Measurements from ENCODE around the gene ATAD1. TPM values are rescaled to one million over a fixed set of nuclear protein-coding genes. Genes with fewer than 3 reads are reported as not detected.
A peak's percentile ranks its signal among the peaks of the same experiment; 100 is the strongest.

ATAD1 gene
- total RNA-seq, 2 donors from 2014 or later: 25.1 to 32.2 TPM

GRCh38 chr10:87767253-87767652, 50.8 kb downstream of the ATAD1 start:
- Mint-ChIP-seq H3K36me3 (ENCODE audit: low read depth) (peaks cover 7% of the 10 kb centered on the region), H3K27me3 (no peaks in the 10 kb centered on the region), H3K27ac (no peak overlapping the region), H3K4me3 (no peak overlapping the region), H3K4me1 (peaks cover 3% of the 10 kb centered on the region)
- no peak for DNase-seq
- no peak for ATAC-seq
- no peaks in the 10 kb centered on the region for H3K9me3 ChIP-seq (ENCODE audit: control insufficient read depth, low read length, poor library complexity, severe bottlenecking)

- no peaks in the 10 kb centered on the region for H3K27me3 Mint-ChIP-seq
- no peaks in the 10 kb centered on the region for H3K9me3 ChIP-seq (ENCODE audit: control insufficient read depth, low read length, poor library complexity, severe bottlenecking)
- peaks cover 4% of the 10 kb centered on the region for H3K4me1 Mint-ChIP-seq
- DNase-seq (no peak), ATAC-seq (no peak)
- H3K27ac Mint-ChIP-seq: no peak overlapping the region
- peaks cover 7% of the 10 kb centered on the region for H3K36me3 Mint-ChIP-seq (ENCODE audit: low read depth)
- no peak overlapping the region for H3K4me3 Mint-ChIP-seq
These were observed 52.2 kb downstream of the ATAD1 start for GRCh38 chr10:87765666-87766376.

- H3K36me3 Mint-ChIP-seq (ENCODE audit: low read depth): peaks cover 5% of the 10 kb centered on the region
- no peak for DNase-seq
- no peaks in the 10 kb centered on the region for H3K27me3 Mint-ChIP-seq
These were observed 53.7 kb downstream of the ATAD1 start for GRCh38 chr10:87764072-87764934.

DNA sequence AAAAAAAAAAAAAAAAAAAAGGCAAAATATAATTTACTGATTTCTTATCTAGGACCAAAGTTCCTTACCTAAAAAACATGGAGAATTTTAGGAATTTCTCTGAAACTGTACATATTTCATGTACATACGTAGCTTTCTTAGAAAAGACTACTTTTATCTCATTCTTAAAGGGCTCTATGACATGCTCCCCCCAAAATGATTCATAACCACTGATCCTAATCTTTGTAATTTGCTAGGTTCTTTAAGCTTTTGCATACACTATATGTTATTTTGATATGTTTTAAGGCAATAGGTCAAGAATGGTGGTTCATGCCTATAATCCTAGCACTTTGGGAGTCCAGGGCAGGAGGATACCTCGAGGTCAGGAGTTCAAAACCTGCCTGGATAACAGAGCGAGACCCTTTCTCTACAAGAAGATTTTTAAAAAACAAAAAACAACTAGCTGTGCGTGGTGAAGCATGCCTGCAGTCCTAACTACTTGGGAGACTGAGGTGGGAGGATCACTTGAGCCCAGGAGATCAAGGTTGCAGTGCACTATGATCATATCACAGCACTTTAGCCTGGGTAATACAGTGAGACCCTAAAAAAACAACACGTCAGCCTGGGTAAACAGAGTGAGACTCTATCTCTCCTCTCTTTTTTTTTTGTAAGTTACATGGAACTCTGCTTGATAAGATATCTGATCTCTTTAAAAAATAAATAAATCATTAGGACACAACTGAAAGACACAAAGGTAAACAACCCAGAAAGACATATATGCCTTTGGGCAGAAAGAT, 54.8 kb downstream of the ATAD1 start:
- Mint-ChIP-seq H3K4me3 (no peak overlapping the region), H3K27me3 (no peaks in the 10 kb centered on the region)

More at GRCh38 chr10:87764072-87764934, 53.7 kb downstream of the ATAD1 start:
- H3K27ac Mint-ChIP-seq: no peak overlapping the region
- no peaks in the 10 kb centered on the region for H3K9me3 ChIP-seq (ENCODE audit: control insufficient read depth, low read length, poor library complexity, severe bottlenecking)
- ATAC-seq: no peak
- no peak overlapping the region for H3K4me3 Mint-ChIP-seq
- peaks cover 6% of the 10 kb centered on the region for H3K4me1 Mint-ChIP-seq

DNA sequence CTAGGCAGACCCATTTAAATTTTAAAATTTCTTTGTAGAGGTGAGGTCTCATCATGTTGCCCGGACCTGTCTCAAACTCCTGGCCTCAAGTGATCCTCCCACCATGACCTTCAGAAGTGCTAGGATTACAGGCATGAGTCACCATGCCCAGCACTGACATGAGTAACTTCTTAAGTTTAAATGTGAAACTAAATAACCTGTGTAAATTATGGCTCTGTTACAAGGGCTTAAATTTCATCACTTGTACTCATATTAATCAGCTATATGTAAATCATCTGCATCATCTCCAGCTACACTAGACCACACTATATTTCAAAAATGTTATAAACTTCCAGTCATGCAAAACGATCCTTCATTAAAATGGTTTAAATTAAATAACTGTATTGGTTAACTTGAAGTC, 56.1 kb downstream of the ATAD1 start:
- H3K4me3 Mint-ChIP-seq: no peak overlapping the region
- H3K36me3 Mint-ChIP-seq (ENCODE audit: low read depth): peaks cover under 1% of the 10 kb centered on the region
- no peaks in the 10 kb centered on the region for H3K27me3 Mint-ChIP-seq
- peak overlapping the region; percentile 19 for H3K27ac Mint-ChIP-seq
- peaks cover 10% of the 10 kb centered on the region for H3K4me1 Mint-ChIP-seq
- no peaks in the 10 kb centered on the region for H3K9me3 ChIP-seq (ENCODE audit: control insufficient read depth, low read length, poor library complexity, severe bottlenecking)
- no peak for DNase-seq
- ATAC-seq: no peak

More for the DNA sequence above, 54.8 kb downstream of the ATAD1 start:
- Mint-ChIP-seq H3K36me3 (ENCODE audit: low read depth) (peaks cover 3% of the 10 kb centered on the region), H3K27ac (no peak overlapping the region), H3K4me1 (peaks cover 6% of the 10 kb centered on the region)
- DNase-seq (no peak), ATAC-seq (no peak)
- H3K9me3 ChIP-seq (ENCODE audit: control insufficient read depth, low read length, poor library complexity, severe bottlenecking): no peaks in the 10 kb centered on the region

DNA sequence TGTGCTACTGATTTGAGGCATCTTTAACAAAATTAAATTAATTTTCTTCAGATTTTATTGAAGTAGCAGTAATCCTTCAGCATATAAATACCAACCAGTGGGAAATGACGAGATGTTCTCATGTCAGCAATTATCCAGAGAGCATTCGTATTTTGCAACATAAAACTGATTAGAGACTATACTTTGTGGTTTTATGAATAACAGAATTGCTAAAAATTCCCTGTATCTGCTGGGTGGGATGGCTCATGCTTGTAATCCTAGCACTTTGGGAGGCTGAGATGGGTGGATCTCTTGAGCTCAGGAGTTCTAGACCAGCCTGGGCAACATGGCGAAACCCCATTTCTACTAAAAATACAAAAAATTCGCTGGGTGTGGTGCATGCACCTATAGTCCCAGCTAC, 56.9 kb downstream of the ATAD1 start:
- no peak overlapping the region for H3K27ac Mint-ChIP-seq
- no peak overlapping the region for H3K4me3 Mint-ChIP-seq
- no peaks in the 10 kb centered on the region for H3K36me3 Mint-ChIP-seq (ENCODE audit: low read depth)
- H3K27me3 Mint-ChIP-seq: no peaks in the 10 kb centered on the region
- peaks cover 10% of the 10 kb centered on the region for H3K4me1 Mint-ChIP-seq
- no peak for ATAC-seq
- H3K9me3 ChIP-seq (ENCODE audit: control insufficient read depth, low read length, poor library complexity, severe bottlenecking): no peaks in the 10 kb centered on the region
- DNase-seq: no peak

- Mint-ChIP-seq H3K27me3 (no peaks in the 10 kb centered on the region), H3K4me1 (peaks cover 10% of the 10 kb centered on the region)
- no peak for DNase-seq
These were observed 57.7 kb downstream of the ATAD1 start for GRCh38 chr10:87760195-87760905.

GRCh38 chr10:87759551-87759950, 58.5 kb downstream of the ATAD1 start:
- ATAC-seq (no peak), DNase-seq (no peak)
- H3K9me3 ChIP-seq (ENCODE audit: control insufficient read depth, low read length, poor library complexity, severe bottlenecking): no peaks in the 10 kb centered on the region
- Mint-ChIP-seq H3K27ac (peak overlapping the region; percentile 37), H3K4me3 (no peak overlapping the region), H3K27me3 (no peaks in the 10 kb centered on the region), H3K4me1 (peaks cover 8% of the 10 kb centered on the region), H3K36me3 (ENCODE audit: low read depth) (no peaks in the 10 kb centered on the region)

More at GRCh38 chr10:87760195-87760905, 57.7 kb downstream of the ATAD1 start:
- no peak for ATAC-seq
- no peak overlapping the region for H3K4me3 Mint-ChIP-seq
- H3K27ac Mint-ChIP-seq: no peak overlapping the region
- no peaks in the 10 kb centered on the region for H3K36me3 Mint-ChIP-seq (ENCODE audit: low read depth)
- H3K9me3 ChIP-seq (ENCODE audit: control insufficient read depth, low read length, poor library complexity, severe bottlenecking): no peaks in the 10 kb centered on the region

GRCh38 chr10:87757685-87758084, 60.3 kb downstream of the ATAD1 start:
- H3K36me3 Mint-ChIP-seq (ENCODE audit: low read depth): peaks cover 2% of the 10 kb centered on the region
- peak overlapping the region; percentile 34 for H3K27ac Mint-ChIP-seq
- H3K4me1 Mint-ChIP-seq: peaks cover 8% of the 10 kb centered on the region
- no peaks in the 10 kb centered on the region for H3K27me3 Mint-ChIP-seq
- DNase-seq (no peak), ATAC-seq (no peak)
- no peak overlapping the region for H3K4me3 Mint-ChIP-seq
- no peaks in the 10 kb centered on the region for H3K9me3 ChIP-seq (ENCODE audit: control insufficient read depth, low read length, poor library complexity, severe bottlenecking)

- ATAC-seq (no peak), DNase-seq (no peak)
- Mint-ChIP-seq H3K4me3 (no peak overlapping the region), H3K27ac (no peak overlapping the region), H3K36me3 (ENCODE audit: low read depth) (peaks cover 2% of the 10 kb centered on the region), H3K27me3 (no peaks in the 10 kb centered on the region), H3K4me1 (peaks cover 4% of the 10 kb centered on the region)
- H3K9me3 ChIP-seq (ENCODE audit: control insufficient read depth, low read length, poor library complexity, severe bottlenecking): no peaks in the 10 kb centered on the region
These were observed 63.8 kb downstream of the ATAD1 start for GRCh38 chr10:87753995-87754866.

DNA sequence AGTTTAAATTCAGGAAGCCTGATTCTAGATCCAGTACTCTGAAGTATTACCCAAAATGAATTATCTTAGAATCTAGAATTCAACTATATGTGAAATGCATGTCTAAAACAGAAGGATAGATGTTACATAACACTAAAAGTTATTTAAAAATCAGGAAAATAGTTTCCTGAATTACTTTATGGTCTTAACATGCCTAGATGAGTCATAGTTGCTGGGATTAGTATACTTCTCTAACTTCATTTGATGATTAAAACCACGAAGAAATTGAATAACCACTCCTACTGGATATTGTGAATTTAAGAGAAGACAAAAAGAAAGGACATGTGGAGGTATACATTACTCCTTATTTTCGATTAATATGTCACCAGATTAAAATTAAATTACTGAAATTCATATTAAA, 65.5 kb downstream of the ATAD1 start:
- Mint-ChIP-seq H3K4me3 (no peak overlapping the region), H3K36me3 (ENCODE audit: low read depth) (peaks cover 2% of the 10 kb centered on the region), H3K27ac (no peak overlapping the region), H3K27me3 (no peaks in the 10 kb centered on the region), H3K4me1 (no peaks in the 10 kb centered on the region)
- DNase-seq (no peak), ATAC-seq (no peak)
- H3K9me3 ChIP-seq (ENCODE audit: control insufficient read depth, low read length, poor library complexity, severe bottlenecking): no peaks in the 10 kb centered on the region

DNA sequence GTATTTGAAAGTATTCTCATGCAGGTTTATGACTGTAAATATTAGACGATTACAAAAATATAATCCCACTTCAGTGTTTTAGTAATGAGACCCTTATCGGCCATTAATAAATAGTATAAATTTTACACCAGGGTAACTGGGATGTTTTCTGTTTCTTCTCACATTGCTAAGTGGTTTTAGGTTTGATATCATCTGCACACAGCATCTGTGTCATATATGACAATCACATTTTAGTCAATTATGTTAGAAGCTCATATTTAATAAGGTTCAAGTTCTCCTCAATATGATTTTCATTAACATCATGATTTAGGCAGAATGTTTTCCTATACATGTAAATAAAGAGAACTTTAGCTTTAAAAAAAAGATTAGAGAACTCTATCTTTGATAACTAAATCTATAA, 66.8 kb downstream of the ATAD1 start:
- no peak for DNase-seq
- H3K4me3 Mint-ChIP-seq: no peak overlapping the region
- no peaks in the 10 kb centered on the region for H3K27me3 Mint-ChIP-seq
- H3K9me3 ChIP-seq (ENCODE audit: control insufficient read depth, low read length, poor library complexity, severe bottlenecking): no peaks in the 10 kb centered on the region
- H3K27ac Mint-ChIP-seq: no peak overlapping the region
- H3K36me3 Mint-ChIP-seq (ENCODE audit: low read depth): peaks cover 2% of the 10 kb centered on the region
- H3K4me1 Mint-ChIP-seq: no peaks in the 10 kb centered on the region
- ATAC-seq: no peak
